Stomach (tissue), 4 donors: ENCODE results near the gene OBSCN.

Source experiments
- CTCF ChIP-seq, 7 experiments: fragments of 450-650 bp in 4 of 7; fragments of 200-600 bp in 3 of 7; sonication (generic) in 3 of 7; IDR thresholded peaks; one replicate each; pipeline ENCODE4 v1.5.1; 2016 to 2019; ENCODE audit warnings: antibody characterized with exemption in 7 of 7, control low read depth in 2 of 7, mild to moderate bottlenecking in 1 of 7
- POLR2A ChIP-seq, 4 donors: fragments of 450-650 bp; IDR thresholded peaks; one replicate each; pipeline ENCODE4 v1.6.1; 2016; ENCODE audit warnings: antibody characterized with exemption in 4 of 4, control low read depth in 2 of 4, mild to moderate bottlenecking in 1 of 4, moderate library complexity in 1 of 4
- POLR2AphosphoS5 ChIP-seq, 3 donors: sonication (generic); formaldehyde crosslinking; IDR thresholded peaks; one replicate each; pipeline ENCODE4 v1.6.1; 2016; ENCODE audit warnings: antibody characterized with exemption in 3 of 3

GRCh38 chr1:228335406-228336307, 127.8 kb downstream of the OBSCN start:
- TF ChIP-seq CTCF (IDR thresholded peaks at IDR 0.05): no peak
- no peak for TF ChIP-seq POLR2AphosphoS5 (IDR thresholded peaks at IDR 0.05)
- no peak for TF ChIP-seq POLR2A (IDR thresholded peaks at IDR 0.05)
